ENCODE results near the gene DPPA4.
"Not testable (repeated sequence)": the region's sequence is repeated elsewhere in the genome, so short reads cannot be mapped to it uniquely, and the experiment has no call there.

DPPA4 gene

GRCh38 chr3:109362823-109363222 lies 25.5 kb upstream of the DPPA4 start:
- H3K4me3 ChIP-seq (ENCODE audit: low read depth, low read length), result no peak overlapping the region
- H3K4me1 ChIP-seq (ENCODE audit: control insufficient read depth, insufficient read depth, low read length, unreplicated experiment), result no peaks in the 10 kb centered on the region
- H2AFZ ChIP-seq (ENCODE audit: low read length, unreplicated experiment), result no peak overlapping the region
- H3K27ac ChIP-seq (ENCODE audit: low read depth, low read length), result no peak overlapping the region
- no peaks in the 10 kb centered on the region for H3K79me2 ChIP-seq (ENCODE audit: control insufficient read depth, insufficient read depth, low read length, unreplicated experiment)
- no peaks in the 10 kb centered on the region for H3K36me3 ChIP-seq (ENCODE audit: insufficient read depth, low read length)
- H3K27me3 ChIP-seq (ENCODE audit: insufficient read depth, low read length), result no peaks in the 10 kb centered on the region

- H2AFZ ChIP-seq (ENCODE audit: low read length, unreplicated experiment); H3K36me3 ChIP-seq (ENCODE audit: insufficient read depth, low read length); H3K4me3 ChIP-seq (ENCODE audit: low read depth, low read length); H3K27ac ChIP-seq (ENCODE audit: low read depth, low read length); H3K27me3 ChIP-seq (ENCODE audit: insufficient read depth, low read length); H3K79me2 ChIP-seq (ENCODE audit: control insufficient read depth, insufficient read depth, low read length, unreplicated experiment); H3K4me1 ChIP-seq (ENCODE audit: control insufficient read depth, insufficient read depth, low read length, unreplicated experiment): not testable (repeated sequence)
Observed at GRCh38 chr3:109358809-109359208, 21.5 kb upstream of the DPPA4 start.

- H3K79me2 ChIP-seq (ENCODE audit: control insufficient read depth, insufficient read depth, low read length, unreplicated experiment), result no peaks in the 10 kb centered on the region
- peaks cover 8% of the 10 kb centered on the region; the same call in 1 of the 2 replicates for H3K27me3 ChIP-seq (ENCODE audit: insufficient read depth, low read length)
- no peaks in the 10 kb centered on the region for H3K36me3 ChIP-seq (ENCODE audit: insufficient read depth, low read length)
- no peak overlapping the region for H3K27ac ChIP-seq (ENCODE audit: low read depth, low read length)
- H3K4me1 ChIP-seq (ENCODE audit: control insufficient read depth, insufficient read depth, low read length, unreplicated experiment), result no peaks in the 10 kb centered on the region
- no peak overlapping the region for H3K4me3 ChIP-seq (ENCODE audit: low read depth, low read length)
- no peak overlapping the region for H2AFZ ChIP-seq (ENCODE audit: low read length, unreplicated experiment)
Observed at GRCh38 chr3:109356442-109357155, 19.3 kb upstream of the DPPA4 start.

- Histone ChIP-seq H3K27me3 (ENCODE audit: insufficient read depth, low read length) (peaks cover 8% of the 10 kb centered on the region; the same call in 1 of the 2 replicates), H3K36me3 (ENCODE audit: insufficient read depth, low read length) (no peaks in the 10 kb centered on the region), H2AFZ (ENCODE audit: low read length, unreplicated experiment) (no peak overlapping the region), H3K79me2 (ENCODE audit: control insufficient read depth, insufficient read depth, low read length, unreplicated experiment) (no peaks in the 10 kb centered on the region), H3K4me1 (ENCODE audit: control insufficient read depth, insufficient read depth, low read length, unreplicated experiment) (no peaks in the 10 kb centered on the region), H3K27ac (ENCODE audit: low read depth, low read length) (no peak overlapping the region), H3K4me3 (ENCODE audit: low read depth, low read length) (no peak overlapping the region)
Observed at GRCh38 chr3:109355625-109356441, 18.5 kb upstream of the DPPA4 start.

- no peaks in the 10 kb centered on the region for H3K36me3 ChIP-seq (ENCODE audit: insufficient read depth, low read length)
- no peak overlapping the region for H3K4me3 ChIP-seq (ENCODE audit: low read depth, low read length)
- H3K79me2 ChIP-seq (ENCODE audit: control insufficient read depth, insufficient read depth, low read length, unreplicated experiment), result no peaks in the 10 kb centered on the region
- no peak overlapping the region for H3K27ac ChIP-seq (ENCODE audit: low read depth, low read length)
- no peaks in the 10 kb centered on the region for H3K4me1 ChIP-seq (ENCODE audit: control insufficient read depth, insufficient read depth, low read length, unreplicated experiment)
- H2AFZ ChIP-seq (ENCODE audit: low read length, unreplicated experiment), result no peak overlapping the region
- H3K27me3 ChIP-seq (ENCODE audit: insufficient read depth, low read length), result peaks cover 8% of the 10 kb centered on the region; the same call in 1 of the 2 replicates
Observed at GRCh38 chr3:109353057-109353456, 15.7 kb upstream of the DPPA4 start.

GRCh38 chr3:109351231-109351630 lies 13.9 kb upstream of the DPPA4 start:
- Histone ChIP-seq H3K79me2 (ENCODE audit: control insufficient read depth, insufficient read depth, low read length, unreplicated experiment) (no peaks in the 10 kb centered on the region), H3K36me3 (ENCODE audit: insufficient read depth, low read length) (no peaks in the 10 kb centered on the region), H3K4me1 (ENCODE audit: control insufficient read depth, insufficient read depth, low read length, unreplicated experiment) (no peaks in the 10 kb centered on the region), H2AFZ (ENCODE audit: low read length, unreplicated experiment) (no peak overlapping the region), H3K27ac (ENCODE audit: low read depth, low read length) (no peak overlapping the region), H3K4me3 (ENCODE audit: low read depth, low read length) (no peak overlapping the region), H3K27me3 (ENCODE audit: insufficient read depth, low read length) (peaks cover 8% of the 10 kb centered on the region; the same call in 1 of the 2 replicates)

- Histone ChIP-seq H3K36me3 (ENCODE audit: insufficient read depth, low read length) (no peaks in the 10 kb centered on the region), H3K27ac (ENCODE audit: low read depth, low read length) (no peak overlapping the region), H3K79me2 (ENCODE audit: control insufficient read depth, insufficient read depth, low read length, unreplicated experiment) (no peaks in the 10 kb centered on the region), H3K4me1 (ENCODE audit: control insufficient read depth, insufficient read depth, low read length, unreplicated experiment) (no peaks in the 10 kb centered on the region), H2AFZ (ENCODE audit: low read length, unreplicated experiment) (no peak overlapping the region), H3K4me3 (ENCODE audit: low read depth, low read length) (no peak overlapping the region), H3K27me3 (ENCODE audit: insufficient read depth, low read length) (no peaks in the 10 kb centered on the region)
Observed at GRCh38 chr3:109346770-109347295, 9.5 kb upstream of the DPPA4 start.

- no peaks in the 10 kb centered on the region for H3K36me3 ChIP-seq (ENCODE audit: insufficient read depth, low read length)
Observed at GRCh38 chr3:109346099-109346498, 8.8 kb upstream of the DPPA4 start.

GRCh38 chr3:109339714-109340648 lies 2.6 kb upstream of the DPPA4 start:
- Histone ChIP-seq H3K27ac (ENCODE audit: low read depth, low read length) (no peak overlapping the region), H3K36me3 (ENCODE audit: insufficient read depth, low read length) (no peaks in the 10 kb centered on the region), H3K79me2 (ENCODE audit: control insufficient read depth, insufficient read depth, low read length, unreplicated experiment) (no peaks in the 10 kb centered on the region), H3K4me1 (ENCODE audit: control insufficient read depth, insufficient read depth, low read length, unreplicated experiment) (no peaks in the 10 kb centered on the region), H3K27me3 (ENCODE audit: insufficient read depth, low read length) (0 out of 2 replicates have a peak, but pooled peaks cover 6% of the 10 kb centered on the region), H3K4me3 (ENCODE audit: low read depth, low read length) (no peak overlapping the region), H2AFZ (ENCODE audit: low read length, unreplicated experiment) (no peak overlapping the region)

More at GRCh38 chr3:109346099-109346498, 8.8 kb upstream of the DPPA4 start:
- no peak overlapping the region for H3K4me3 ChIP-seq (ENCODE audit: low read depth, low read length)
- H3K27ac ChIP-seq (ENCODE audit: low read depth, low read length), result no peak overlapping the region
- no peaks in the 10 kb centered on the region for H3K27me3 ChIP-seq (ENCODE audit: insufficient read depth, low read length)
- no peaks in the 10 kb centered on the region for H3K4me1 ChIP-seq (ENCODE audit: control insufficient read depth, insufficient read depth, low read length, unreplicated experiment)
- no peaks in the 10 kb centered on the region for H3K79me2 ChIP-seq (ENCODE audit: control insufficient read depth, insufficient read depth, low read length, unreplicated experiment)
- no peak overlapping the region for H2AFZ ChIP-seq (ENCODE audit: low read length, unreplicated experiment)

GRCh38 chr3:109339197-109339596 lies 1.9 kb upstream of the DPPA4 start:
- no peaks in the 10 kb centered on the region for H3K36me3 ChIP-seq (ENCODE audit: insufficient read depth, low read length)
- no peak overlapping the region for H3K27ac ChIP-seq (ENCODE audit: low read depth, low read length)
- H3K79me2 ChIP-seq (ENCODE audit: control insufficient read depth, insufficient read depth, low read length, unreplicated experiment), result no peaks in the 10 kb centered on the region
- H2AFZ ChIP-seq (ENCODE audit: low read length, unreplicated experiment), result no peak overlapping the region
- H3K4me3 ChIP-seq (ENCODE audit: low read depth, low read length), result no peak overlapping the region
- 0 out of 2 replicates have a peak, but pooled peaks cover 6% of the 10 kb centered on the region for H3K27me3 ChIP-seq (ENCODE audit: insufficient read depth, low read length)
- H3K4me1 ChIP-seq (ENCODE audit: control insufficient read depth, insufficient read depth, low read length, unreplicated experiment), result no peaks in the 10 kb centered on the region
